ENCODE measurements around the gene SEZ6L. TPM values are rescaled to one million over a fixed set of nuclear protein-coding genes. Genes with fewer than 3 reads are reported as not detected.

SEZ6L gene
- total RNA-seq, 2 experiments from 2014 or later: not detected

- no peak for DNase-seq
- Mint-ChIP-seq H3K27ac (no peak overlapping the region), H3K4me3 (no peak overlapping the region), H3K9me3 (no peaks in the 10 kb centered on the region), H3K27me3 (peaks cover 23% of the 10 kb centered on the region), H3K36me3 (no peaks in the 10 kb centered on the region), H3K4me1 (peaks cover 1% of the 10 kb centered on the region)
- POLR2A ChIA-PET: no interaction called here
- no peak for ATAC-seq (ENCODE audit: low read depth)
These were observed 240.6 kb downstream of the SEZ6L start for GRCh38 chr22:26409719-26410335.

- Mint-ChIP-seq H3K4me1 (no peaks in the 10 kb centered on the region), H3K9me3 (no peaks in the 10 kb centered on the region), H3K27ac (no peak overlapping the region), H3K36me3 (no peaks in the 10 kb centered on the region), H3K27me3 (peaks cover 22% of the 10 kb centered on the region), H3K4me3 (no peak overlapping the region)
- DNase-seq (no peak), ATAC-seq (ENCODE audit: low read depth) (no peak)
- POLR2A ChIA-PET: no interaction called here
These were observed 241.1 kb downstream of the SEZ6L start for GRCh38 chr22:26410386-26410785.

GRCh38 chr22:26414347-26414746, 245.1 kb downstream of the SEZ6L start:
- ATAC-seq (ENCODE audit: low read depth) (no peak), DNase-seq (no peak)
- Mint-ChIP-seq H3K27ac (no peak overlapping the region), H3K36me3 (no peaks in the 10 kb centered on the region), H3K9me3 (no peaks in the 10 kb centered on the region), H3K4me3 (no peak overlapping the region), H3K27me3 (peaks cover 25% of the 10 kb centered on the region), H3K4me1 (peaks cover 5% of the 10 kb centered on the region)
- POLR2A ChIA-PET: no interaction called here

- no peaks in the 10 kb centered on the region for H3K36me3 Mint-ChIP-seq
- H3K27me3 Mint-ChIP-seq: peaks cover 25% of the 10 kb centered on the region
- ATAC-seq (ENCODE audit: low read depth) (no peak), DNase-seq (no peak)
- POLR2A ChIA-PET: no interaction called here
- no peak overlapping the region for H3K4me3 Mint-ChIP-seq
- H3K4me1 Mint-ChIP-seq: peaks cover 5% of the 10 kb centered on the region
- no peak overlapping the region for H3K27ac Mint-ChIP-seq
- H3K9me3 Mint-ChIP-seq: no peaks in the 10 kb centered on the region
These were observed 247.0 kb downstream of the SEZ6L start for GRCh38 chr22:26416256-26416655.

- Mint-ChIP-seq H3K4me1 (peaks cover 5% of the 10 kb centered on the region), H3K4me3 (no peak overlapping the region), H3K36me3 (no peaks in the 10 kb centered on the region), H3K27me3 (peaks cover 25% of the 10 kb centered on the region), H3K9me3 (no peaks in the 10 kb centered on the region), H3K27ac (no peak overlapping the region)
- POLR2A ChIA-PET: no interaction called here
- ATAC-seq (ENCODE audit: low read depth): no peak
- no peak for DNase-seq
These were observed 247.5 kb downstream of the SEZ6L start for GRCh38 chr22:26416670-26417276.

- Mint-ChIP-seq H3K36me3 (no peaks in the 10 kb centered on the region), H3K9me3 (no peaks in the 10 kb centered on the region), H3K27ac (no peak overlapping the region), H3K4me3 (no peak overlapping the region), H3K4me1 (peaks cover 5% of the 10 kb centered on the region), H3K27me3 (peaks cover 25% of the 10 kb centered on the region)
- ATAC-seq (ENCODE audit: low read depth) (no peak), DNase-seq (no peak)
- POLR2A ChIA-PET: no interaction called here
These were observed 248.1 kb downstream of the SEZ6L start for GRCh38 chr22:26417406-26417805.

GRCh38 chr22:26418620-26419019, 249.4 kb downstream of the SEZ6L start:
- Mint-ChIP-seq H3K4me3 (no peak overlapping the region), H3K27me3 (peaks cover 22% of the 10 kb centered on the region), H3K4me1 (peaks cover 5% of the 10 kb centered on the region), H3K9me3 (peaks cover 2% of the 10 kb centered on the region), H3K36me3 (peaks cover 2% of the 10 kb centered on the region), H3K27ac (peak overlapping the region; percentile 43)
- POLR2A ChIA-PET: interaction anchor here (0.6 kb wide), 1 partner anchor 19 kb away, joined by 4 read pairs; no protein-coding TSS in a partner anchor
- ATAC-seq (ENCODE audit: low read depth) (no peak), DNase-seq (no peak)

- no peak for DNase-seq
- POLR2A ChIA-PET: no interaction called here
- peak overlapping the region; percentile 55 for H3K4me3 Mint-ChIP-seq
- peaks cover 4% of the 10 kb centered on the region for H3K36me3 Mint-ChIP-seq
- peak overlapping the region; percentile 82 for H3K27ac Mint-ChIP-seq
- H3K27me3 Mint-ChIP-seq: peaks cover 10% of the 10 kb centered on the region
- peaks cover 4% of the 10 kb centered on the region for H3K9me3 Mint-ChIP-seq
- ATAC-seq (ENCODE audit: low read depth): no peak
- peaks cover 32% of the 10 kb centered on the region for H3K4me1 Mint-ChIP-seq
These were observed 257.7 kb downstream of the SEZ6L start for GRCh38 chr22:26426924-26427323.

GRCh38 chr22:26428515-26429457, 259.5 kb downstream of the SEZ6L start, which contains the start of gene ASPHD2:
ASPHD2 (plus strand) TSS chr22:26429260; CDS start chr22:26433616, 4,356 bp downstream.
- ATAC-seq (ENCODE audit: low read depth) (peak; percentile 86), DNase-seq (peak; percentile 87)
- Mint-ChIP-seq H3K9me3 (peaks cover under 1% of the 10 kb centered on the region), H3K4me1 (peaks cover 44% of the 10 kb centered on the region), H3K27me3 (peaks cover 8% of the 10 kb centered on the region), H3K27ac (peak within 1 kb of the TSS; percentile 100), H3K36me3 (peaks cover 5% of the 10 kb centered on the region), H3K4me3 (peak within 1 kb of the TSS; percentile 99)
- POLR2A ChIA-PET: interaction anchor here (0.7 to 2.8 kb wide), 6 partner anchors 20 to 245 kb away, joined by 3 to 22 read pairs (median 3); partner anchors contain the start of genes HPS4 and SRRD

GRCh38 chr22:26429458-26430286, 260.4 kb downstream of the SEZ6L start:
- ATAC-seq (ENCODE audit: low read depth): no peak

GRCh38 chr22:26430600-26430999, 261.3 kb downstream of the SEZ6L start:
- H3K4me1 Mint-ChIP-seq: peaks cover 55% of the 10 kb centered on the region
- DNase-seq: no peak
- POLR2A ChIA-PET: interaction anchor here (0.8 to 2.8 kb wide), 4 partner anchors 53 to 242 kb away, joined by 3 to 25 read pairs (median 12); partner anchors contain the start of genes HPS4 and SRRD
- no peak for ATAC-seq (ENCODE audit: low read depth)
- H3K9me3 Mint-ChIP-seq: no peaks in the 10 kb centered on the region
- peak overlapping the region; percentile 92 for H3K27ac Mint-ChIP-seq
- peaks cover 5% of the 10 kb centered on the region for H3K27me3 Mint-ChIP-seq
- peaks cover 7% of the 10 kb centered on the region for H3K36me3 Mint-ChIP-seq
- H3K4me3 Mint-ChIP-seq: peak overlapping the region; percentile 92

More at GRCh38 chr22:26429458-26430286, 260.4 kb downstream of the SEZ6L start:
- Mint-ChIP-seq H3K9me3 (no peaks in the 10 kb centered on the region), H3K4me1 (peaks cover 47% of the 10 kb centered on the region), H3K27me3 (peaks cover 8% of the 10 kb centered on the region), H3K4me3 (peak overlapping the region; percentile 92), H3K27ac (peak overlapping the region; percentile 92), H3K36me3 (peaks cover 7% of the 10 kb centered on the region)
- peak; percentile 42 for DNase-seq
- POLR2A ChIA-PET: interaction anchor here (0.7 to 2.8 kb wide), 5 partner anchors 10 to 243 kb away, joined by 3 to 25 read pairs (median 3); partner anchors contain the start of genes HPS4 and SRRD

- POLR2A ChIA-PET: interaction anchor here (0.7 to 2.8 kb wide), 4 partner anchors 53 to 579 kb away, joined by 3 to 25 read pairs (median 13); partner anchors contain the start of genes HPS4 and SRRD
- Mint-ChIP-seq H3K27ac (peak overlapping the region; percentile 92), H3K36me3 (peaks cover 9% of the 10 kb centered on the region), H3K4me3 (peak overlapping the region; percentile 92), H3K27me3 (no peaks in the 10 kb centered on the region), H3K4me1 (peaks cover 63% of the 10 kb centered on the region), H3K9me3 (no peaks in the 10 kb centered on the region)
- DNase-seq: no peak
- no peak for ATAC-seq (ENCODE audit: low read depth)
These were observed 262.2 kb downstream of the SEZ6L start for GRCh38 chr22:26431261-26431995.
